A549 treated with RU486 at 1 μM for 4 hours (cell line): ENCODE measurements around the gene ILF3. TPM values are rescaled to one million over a fixed set of nuclear protein-coding genes. Genes with fewer than 3 reads are reported as not detected.

Source experiments
- total RNA-seq: library from RNA; stranded (reverse); fragments of 200-300 nt; extraction: Qiagen RNA extraction; gene quantifications from 5 replicates; pipeline ENCODE4 v1.2.3, GENCODE V29; 2022; ENCODE audit warnings: low read depth

ILF3 gene
- 159 to 175 TPM (median 167 TPM) in 5 replicates for total RNA-seq

GRCh38 chr19:10653732-10654609, at the start of gene ILF3:
TSS of gene ILF3 (plus strand) at chr19:10654346. CDS start at chr19:10670606, 16,260 bp downstream.

GRCh38 chr19:10625003-10625761, 29.0 kb upstream of the ILF3 start, which contains the start of gene SLC44A2:
TSS of gene SLC44A2 (plus strand) at chr19:10625553. CDS start at chr19:10625634, 81 bp downstream.

GRCh38 chr19:10717356-10718204, 63.4 kb downstream of the ILF3 start, which contains the start of gene DNM2:
TSS of gene DNM2 (plus strand) at chr19:10718079. CDS start at chr19:10718243, 164 bp downstream.

Other genes with a start within 250 kb of the ILF3 start
- 4.2 to 5.2 TPM (median 4.2 TPM) in 5 replicates for gene PDE4A, start 233.8 kb upstream of the ILF3 start, total RNA-seq
- 51.6 to 75.8 TPM (median 59.7 TPM) in 5 replicates for gene KEAP1, start 151.0 kb upstream of the ILF3 start, total RNA-seq
- 2.0 to 3.0 TPM (median 2.5 TPM) in 5 replicates for gene S1PR5, start 136.9 kb upstream of the ILF3 start, total RNA-seq
- 16.7 to 24.8 TPM (median 20.3 TPM) in 5 replicates for gene ATG4D, start 110.4 kb upstream of the ILF3 start, total RNA-seq
- 16.5 to 19.6 TPM (median 18.3 TPM) in 5 replicates for gene KRI1, start 88.3 kb upstream of the ILF3 start, total RNA-seq
- 4.2 to 6.2 TPM (median 5.3 TPM) in 5 replicates for gene CDKN2D, start 85.4 kb upstream of the ILF3 start, total RNA-seq
- gene AP1M2, start 67.0 kb upstream of the ILF3 start, total RNA-seq = 28.1 to 60.3 TPM (median 41.5 TPM) in 5 replicates
- 6.4 to 8.0 TPM (median 7.2 TPM) in 5 replicates for gene SLC44A2, start 28.8 kb upstream of the ILF3 start, total RNA-seq
- gene QTRT1, start 47.1 kb downstream of the ILF3 start, total RNA-seq = 27.4 to 34.5 TPM (median 32.1 TPM) in 5 replicates
- gene DNM2, start 63.7 kb downstream of the ILF3 start, total RNA-seq = 45.9 to 59.1 TPM (median 54.1 TPM) in 5 replicates
- gene TMED1, start 181.9 kb downstream of the ILF3 start, total RNA-seq = 22.1 to 31.7 TPM (median 31.5 TPM) in 5 replicates
- 0.12 to 0.15 TPM in 2 of 5 replicates, not detected in the others for gene C19orf38, start 194.1 kb downstream of the ILF3 start, total RNA-seq
- gene CARM1, start 217.2 kb downstream of the ILF3 start, total RNA-seq = 36.4 to 53.0 TPM (median 45.8 TPM) in 5 replicates